CD8-positive, alpha-beta memory T cell (primary cell): Measurements from ENCODE around the gene LBR. TPM values are rescaled to one million over a fixed set of nuclear protein-coding genes. Genes with fewer than 3 reads are reported as not detected.

Source experiments
- CTCF ChIA-PET: fragments of 350-600 bp; sonication (Branson Sonifier 250); formaldehyde crosslinking; loops from one replicate; lab custom pipeline; 2021; ENCODE audit warnings: antibody characterized with exemption; lab: Charles Lee
- POLR2A ChIA-PET: fragments of 350-600 bp; sonication (Branson Sonifier 250); formaldehyde crosslinking; loops from one replicate; lab custom pipeline; 2021; ENCODE audit warnings: antibody characterized with exemption; lab: Charles Lee
- DNase-seq, 5 donors: peaks; one replicate each; pipeline versions ENCODE4 v3.0.0 to v3.0.0-alpha.2; 2020 to 2022; ENCODE audit warnings: mixed read lengths in 1 of 5
- H3K27ac ChIP-seq: one replicate; pipeline ENCODE4 v1.7.0; 2013; ENCODE audit warnings: low read depth, mild to moderate bottlenecking, low read length, moderate library complexity
- H3K27me3 ChIP-seq: 2 replicates; pipeline ENCODE4 v1.7.0; 2013; ENCODE audit warnings: low read length, mild to moderate bottlenecking; ENCODE audit not compliant: insufficient read depth, poor library complexity, severe bottlenecking
- H3K36me3 ChIP-seq: 2 replicates; pipeline ENCODE4 v1.7.0; 2013; ENCODE audit warnings: mild to moderate bottlenecking, low read length, moderate library complexity; ENCODE audit not compliant: insufficient read depth
- H3K4me1 ChIP-seq: 2 replicates; pipeline ENCODE4 v1.7.0; 2013; ENCODE audit warnings: mild to moderate bottlenecking, low read length, moderate library complexity; ENCODE audit not compliant: insufficient read depth
- H3K4me3 ChIP-seq: 2 replicates; pipeline ENCODE4 v1.7.0; 2013; ENCODE audit warnings: mild to moderate bottlenecking, low read length
- H3K9me3 ChIP-seq: 2 replicates; pipeline ENCODE4 v1.7.0; 2013; ENCODE audit warnings: mild to moderate bottlenecking, low read length
- H3K27ac Mint-ChIP-seq, 8 donors: one replicate each; pipeline ENCODE4 v1.8.0; 2020 to 2021; ENCODE audit warnings: mixed read lengths in 8 of 8, mild to moderate bottlenecking in 6 of 8, inconsistent platforms in 3 of 8, moderate library complexity in 3 of 8
- H3K27me3 Mint-ChIP-seq, 2 donors: one replicate each; pipeline ENCODE4 v1.8.0; 2020 to 2021; ENCODE audit warnings: mixed read lengths in 2 of 2, mild to moderate bottlenecking in 1 of 2, moderate library complexity in 1 of 2
- H3K36me3 Mint-ChIP-seq, 3 donors: one replicate each; pipeline ENCODE4 v1.8.0; 2020 to 2021; ENCODE audit warnings: mixed read lengths in 3 of 3, inconsistent platforms in 1 of 3, mild to moderate bottlenecking in 1 of 3
- H3K4me1 Mint-ChIP-seq, 3 donors: one replicate each; pipeline ENCODE4 v1.8.0; 2020 to 2021; ENCODE audit warnings: mixed read lengths in 3 of 3, inconsistent platforms in 1 of 3, mild to moderate bottlenecking in 1 of 3
- H3K4me3 Mint-ChIP-seq, 7 donors: one replicate each; pipeline ENCODE4 v1.8.0; 2020 to 2021; ENCODE audit warnings: mixed read lengths in 7 of 7, mild to moderate bottlenecking in 6 of 7, moderate library complexity in 4 of 7, inconsistent platforms in 2 of 7
- H3K9me3 Mint-ChIP-seq, 5 donors: one replicate each; pipeline ENCODE4 v1.8.0; 2020 to 2022; ENCODE audit warnings: mixed read lengths in 5 of 5, mild to moderate bottlenecking in 3 of 5, moderate library complexity in 2 of 5, inconsistent platforms in 1 of 5
- polyA plus RNA-seq: library from polyadenylated mRNA; unstranded; fragments of 300-500 nt; fragmentation: Illumina TruSeq; gene quantifications from one replicate; pipeline ENCODE4 v1.2.3, GENCODE V29; 2021
- total RNA-seq, 2 experiments: library from RNA; stranded (reverse); gene quantifications; one replicate each; pipeline ENCODE4 v1.2.3, GENCODE V29; 2021

The LBR gene
- total and polyA plus RNA-seq, 3 experiments from 2014 or later, result 110 to 132 (median 125) TPM

GRCh38 chr1:225374996-225375395, 52.8 kb downstream of the LBR start:
- Mint-ChIP-seq H3K4me3 (no peak overlapping the region), H3K9me3 (peaks cover 0 to 2% (median 0%) of the 10 kb centered on the region in 5 donors), H3K27me3 (no peaks in the 10 kb centered on the region), H3K36me3 (no peaks in the 10 kb centered on the region), H3K4me1 (peaks cover 0 to 3% (median 0%) of the 10 kb centered on the region in 3 donors), H3K27ac (no peak overlapping the region)
- H3K27ac ChIP-seq, result no peak overlapping the region
- CTCF ChIA-PET, result no interaction called here
- POLR2A ChIA-PET, result no interaction called here
- H3K9me3 ChIP-seq, result no peaks in the 10 kb centered on the region
- DNase-seq, result no peak
- no peaks in the 10 kb centered on the region for H3K36me3 ChIP-seq
- H3K4me3 ChIP-seq, result no peak overlapping the region
- H3K4me1 ChIP-seq, result no peaks in the 10 kb centered on the region
- H3K27me3 ChIP-seq, result no peaks in the 10 kb centered on the region

GRCh38 chr1:225373155-225373554, 54.7 kb downstream of the LBR start:
- H3K27me3 ChIP-seq, result no peaks in the 10 kb centered on the region
- no peaks in the 10 kb centered on the region for H3K4me1 ChIP-seq
- H3K9me3 ChIP-seq, result no peaks in the 10 kb centered on the region
- POLR2A ChIA-PET, result no interaction called here
- H3K4me3 ChIP-seq, result no peak overlapping the region
- Mint-ChIP-seq H3K9me3 (peaks cover 0 to 2% (median 0%) of the 10 kb centered on the region in 5 donors), H3K4me1 (no peaks in the 10 kb centered on the region), H3K4me3 (no peak overlapping the region), H3K36me3 (no peaks in the 10 kb centered on the region), H3K27ac (no peak overlapping the region), H3K27me3 (peaks cover 0 to 3% of the 10 kb centered on the region in 2 donors)
- no peak for DNase-seq
- H3K27ac ChIP-seq, result no peak overlapping the region
- CTCF ChIA-PET, result no interaction called here
- H3K36me3 ChIP-seq, result no peaks in the 10 kb centered on the region

- Mint-ChIP-seq H3K4me3 (no peak overlapping the region), H3K27me3 (peaks cover 0 to 18% of the 10 kb centered on the region in 2 donors)
- POLR2A ChIA-PET, result no interaction called here
Observed at GRCh38 chr1:225371366-225372010, 56.4 kb downstream of the LBR start.

GRCh38 chr1:225368036-225368552, 59.7 kb downstream of the LBR start:
- H3K9me3 ChIP-seq, result no peaks in the 10 kb centered on the region
- ChIA-PET POLR2A (no interaction called here), CTCF (no interaction called here)
- Mint-ChIP-seq H3K27me3 (peaks cover 0 to 33% of the 10 kb centered on the region in 2 donors), H3K4me3 (no peak overlapping the region), H3K9me3 (peaks cover 0 to 2% (median 0%) of the 10 kb centered on the region in 5 donors), H3K4me1 (no peaks in the 10 kb centered on the region), H3K36me3 (peaks cover 0 to 1% (median 0%) of the 10 kb centered on the region in 3 donors), H3K27ac (no peak overlapping the region)
- no peak overlapping the region for H3K27ac ChIP-seq
- H3K4me1 ChIP-seq, result no peaks in the 10 kb centered on the region
- H3K4me3 ChIP-seq, result no peak overlapping the region
- H3K27me3 ChIP-seq, result no peaks in the 10 kb centered on the region
- no peak for DNase-seq
- H3K36me3 ChIP-seq, result no peaks in the 10 kb centered on the region

More at GRCh38 chr1:225371366-225372010, 56.4 kb downstream of the LBR start:
- H3K9me3 ChIP-seq, result no peaks in the 10 kb centered on the region
- Mint-ChIP-seq H3K36me3 (peaks cover 0 to 1% (median 0%) of the 10 kb centered on the region in 3 donors), H3K27ac (no peak overlapping the region), H3K9me3 (peaks cover 0 to 2% (median 0%) of the 10 kb centered on the region in 5 donors), H3K4me1 (no peaks in the 10 kb centered on the region)
- H3K4me1 ChIP-seq, result no peaks in the 10 kb centered on the region
- CTCF ChIA-PET, result no interaction called here
- H3K4me3 ChIP-seq, result no peak overlapping the region
- no peak for DNase-seq
- no peaks in the 10 kb centered on the region for H3K27me3 ChIP-seq
- H3K27ac ChIP-seq, result no peak overlapping the region
- H3K36me3 ChIP-seq, result no peaks in the 10 kb centered on the region

GRCh38 chr1:225366552-225366951, 61.3 kb downstream of the LBR start:
- Mint-ChIP-seq H3K36me3 (peaks cover 0 to 1% (median 0%) of the 10 kb centered on the region in 3 donors), H3K4me1 (peaks cover 0 to 2% (median 0%) of the 10 kb centered on the region in 3 donors), H3K9me3 (no peaks in the 10 kb centered on the region), H3K27me3 (peaks cover 0 to 33% of the 10 kb centered on the region in 2 donors), H3K27ac (no peak overlapping the region), H3K4me3 (no peak overlapping the region)
- no peaks in the 10 kb centered on the region for H3K36me3 ChIP-seq
- no peaks in the 10 kb centered on the region for H3K4me1 ChIP-seq
- no peak for DNase-seq
- no peaks in the 10 kb centered on the region for H3K9me3 ChIP-seq
- POLR2A ChIA-PET, result no interaction called here
- H3K4me3 ChIP-seq, result no peak overlapping the region
- CTCF ChIA-PET, result no interaction called here
- no peak overlapping the region for H3K27ac ChIP-seq
- no peaks in the 10 kb centered on the region for H3K27me3 ChIP-seq

- H3K4me3 Mint-ChIP-seq, result no peak overlapping the region
- no peak for DNase-seq
- POLR2A ChIA-PET, result no interaction called here
- peaks cover 0 to 2% (median 0%) of the 10 kb centered on the region in 3 donors for H3K4me1 Mint-ChIP-seq
- H3K27ac Mint-ChIP-seq, result no peak overlapping the region
- peaks cover 0 to 1% (median 0%) of the 10 kb centered on the region in 3 donors for H3K36me3 Mint-ChIP-seq
- CTCF ChIA-PET, result no interaction called here
- no peaks in the 10 kb centered on the region for H3K9me3 Mint-ChIP-seq
- H3K4me1 ChIP-seq, result no peaks in the 10 kb centered on the region
- no peaks in the 10 kb centered on the region for H3K27me3 ChIP-seq
- peaks cover 0 to 33% of the 10 kb centered on the region in 2 donors for H3K27me3 Mint-ChIP-seq
- H3K36me3 ChIP-seq, result no peaks in the 10 kb centered on the region
- H3K9me3 ChIP-seq, result no peaks in the 10 kb centered on the region
- no peak overlapping the region for H3K27ac ChIP-seq
- no peak overlapping the region for H3K4me3 ChIP-seq
Observed at GRCh38 chr1:225366018-225366417, 61.8 kb downstream of the LBR start.

GRCh38 chr1:225364439-225364838, 63.4 kb downstream of the LBR start:
- Histone ChIP-seq H3K27ac (no peak overlapping the region), H3K27me3 (no peaks in the 10 kb centered on the region), H3K36me3 (no peaks in the 10 kb centered on the region), H3K4me1 (no peaks in the 10 kb centered on the region), H3K9me3 (no peaks in the 10 kb centered on the region), H3K4me3 (no peak overlapping the region)
- Mint-ChIP-seq H3K9me3 (no peaks in the 10 kb centered on the region), H3K27me3 (peaks cover under 1 to 39% of the 10 kb centered on the region in 2 donors), H3K4me3 (no peak overlapping the region), H3K4me1 (peaks cover 0 to 2% (median 0%) of the 10 kb centered on the region in 3 donors), H3K27ac (no peak overlapping the region), H3K36me3 (peaks cover 0 to 1% (median 0%) of the 10 kb centered on the region in 3 donors)
- DNase-seq, result no peak
- ChIA-PET POLR2A (no interaction called here), CTCF (no interaction called here)

GRCh38 chr1:225362805-225363204, 65.0 kb downstream of the LBR start:
- Histone ChIP-seq H3K27me3 (no peaks in the 10 kb centered on the region), H3K36me3 (no peaks in the 10 kb centered on the region), H3K9me3 (no peaks in the 10 kb centered on the region), H3K27ac (no peak overlapping the region), H3K4me1 (no peaks in the 10 kb centered on the region), H3K4me3 (no peak overlapping the region)
- no peak overlapping the region for H3K27ac Mint-ChIP-seq
- ChIA-PET CTCF (no interaction called here), POLR2A (no interaction called here)
- no peak overlapping the region for H3K4me3 Mint-ChIP-seq
- H3K9me3 Mint-ChIP-seq, result no peaks in the 10 kb centered on the region
- H3K36me3 Mint-ChIP-seq, result no peaks in the 10 kb centered on the region
- H3K27me3 Mint-ChIP-seq, result peaks cover 9 to 48% of the 10 kb centered on the region in 2 donors
- no peak for DNase-seq
- H3K4me1 Mint-ChIP-seq, result peaks cover 0 to 2% (median 0%) of the 10 kb centered on the region in 3 donors
